Measurements from ENCODE around the gene ENO4.

Gene ENO4

DNA sequence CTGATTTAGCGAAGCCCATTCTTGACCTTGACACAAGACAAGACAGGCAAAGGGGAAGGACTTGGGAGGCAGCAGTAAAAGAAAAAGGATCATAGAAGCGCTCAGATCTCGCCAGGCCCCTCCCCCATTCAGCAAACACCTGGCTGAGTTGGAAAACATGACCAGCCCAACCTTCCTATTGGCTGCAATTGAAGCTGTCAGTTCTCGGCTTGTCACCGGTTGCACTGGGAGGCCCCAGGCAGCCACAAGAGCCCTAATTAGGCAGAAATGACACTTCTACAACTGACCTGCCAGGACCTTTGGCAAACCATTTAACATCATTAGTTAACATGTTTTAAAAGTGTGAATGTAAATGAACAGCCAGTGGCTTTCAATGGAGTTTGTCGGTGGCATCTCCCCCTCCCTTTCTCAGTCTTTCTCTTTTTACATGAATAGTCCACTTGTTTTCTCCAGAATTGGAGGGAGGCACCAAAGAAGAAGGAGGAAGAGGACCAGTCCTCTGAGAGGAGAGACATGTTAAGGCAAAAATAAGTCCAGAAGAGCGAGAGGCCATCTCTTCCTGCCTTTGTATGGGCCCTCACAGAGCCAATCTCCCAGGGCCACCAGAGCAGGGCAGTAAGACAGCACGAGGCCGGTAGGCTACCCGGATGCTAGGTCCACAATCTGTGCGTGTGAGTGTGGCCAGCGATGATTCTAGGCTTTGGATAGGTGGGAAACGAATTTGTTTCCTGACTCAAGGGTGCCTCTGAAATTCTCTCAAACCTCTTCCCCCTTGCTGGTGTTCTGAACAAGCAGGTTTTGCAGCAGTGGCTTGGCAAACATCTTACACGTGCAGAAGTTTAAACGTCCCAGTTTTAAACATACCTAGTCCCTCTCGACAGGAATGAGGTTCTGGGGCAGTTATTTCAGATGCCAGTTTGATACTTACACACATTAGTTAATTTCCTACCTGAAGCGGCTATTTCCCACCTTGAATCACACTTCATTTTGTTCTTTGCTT, 15.0 kb upstream of the ENO4 start:
- no peak for DNase-seq

DNA sequence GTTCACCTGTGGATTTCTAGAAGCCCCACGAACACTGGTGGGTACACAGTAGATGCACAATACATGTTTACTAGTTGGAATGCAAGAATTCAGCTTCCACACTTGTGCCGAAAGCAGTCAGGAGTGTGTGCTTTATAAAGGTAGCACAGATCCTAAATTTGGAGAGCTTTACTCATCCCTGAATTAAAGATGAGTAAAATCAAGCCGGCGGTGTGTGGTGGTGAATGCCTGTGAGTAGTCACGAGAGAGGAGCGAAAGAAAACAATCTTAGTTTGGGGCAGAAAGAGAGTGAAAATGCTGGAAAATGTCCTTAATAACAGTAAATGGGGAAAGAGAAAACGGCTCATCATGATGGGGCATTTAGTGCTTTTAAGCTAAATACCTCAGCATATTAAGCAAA, 13.6 kb upstream of the ENO4 start:
- no peak for DNase-seq

DNA sequence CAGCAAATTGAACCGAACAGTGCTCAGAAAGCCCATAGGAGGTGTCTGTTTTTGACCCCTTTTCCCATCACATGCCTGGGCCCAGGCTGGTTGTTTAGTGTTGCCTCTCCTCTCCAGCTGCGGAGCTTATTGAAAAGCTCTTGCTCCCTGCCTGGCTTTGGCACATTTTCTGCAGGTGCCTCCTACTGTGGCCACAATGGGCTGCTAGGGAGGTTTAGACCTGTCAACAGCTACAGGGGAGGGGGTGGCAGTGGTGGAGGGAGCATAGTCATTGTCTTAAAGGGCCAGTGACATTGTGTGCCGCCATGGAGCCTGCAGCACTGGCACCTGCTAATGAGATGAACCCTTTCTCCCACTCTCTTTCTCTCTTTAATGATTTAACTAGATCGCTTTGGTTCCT, 13.2 kb upstream of the ENO4 start:
- DNase-seq, result no peak

DNA sequence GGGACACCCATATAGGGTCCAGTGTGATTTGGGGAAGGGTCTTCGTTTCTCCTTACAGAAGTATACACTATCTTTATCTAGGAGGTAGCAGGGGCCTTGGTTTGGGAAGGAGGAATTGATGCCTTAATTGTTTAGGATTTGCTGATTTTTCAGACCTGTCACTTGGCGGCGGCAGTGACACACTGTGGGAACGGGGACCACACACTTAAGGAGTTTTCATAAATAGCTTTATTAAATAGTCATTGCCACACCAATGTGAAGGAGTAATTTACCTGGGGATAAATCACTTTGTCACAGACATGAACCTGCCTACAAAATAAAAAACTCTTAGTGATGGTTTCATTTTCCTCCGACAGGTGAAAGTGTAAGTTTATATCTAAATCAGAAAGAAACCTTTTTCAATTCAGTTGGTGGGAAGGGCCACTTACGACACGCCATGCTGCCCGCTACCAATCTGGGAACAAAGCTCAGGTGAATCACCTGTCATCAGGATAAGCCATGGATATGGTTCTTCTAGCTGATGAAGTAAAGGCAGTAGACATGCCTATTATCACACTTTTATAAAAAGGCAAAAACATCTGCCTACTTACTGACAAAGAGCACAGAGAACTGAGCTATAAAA, 12.3 kb upstream of the ENO4 start:
- DNase-seq, result no peak

DNA sequence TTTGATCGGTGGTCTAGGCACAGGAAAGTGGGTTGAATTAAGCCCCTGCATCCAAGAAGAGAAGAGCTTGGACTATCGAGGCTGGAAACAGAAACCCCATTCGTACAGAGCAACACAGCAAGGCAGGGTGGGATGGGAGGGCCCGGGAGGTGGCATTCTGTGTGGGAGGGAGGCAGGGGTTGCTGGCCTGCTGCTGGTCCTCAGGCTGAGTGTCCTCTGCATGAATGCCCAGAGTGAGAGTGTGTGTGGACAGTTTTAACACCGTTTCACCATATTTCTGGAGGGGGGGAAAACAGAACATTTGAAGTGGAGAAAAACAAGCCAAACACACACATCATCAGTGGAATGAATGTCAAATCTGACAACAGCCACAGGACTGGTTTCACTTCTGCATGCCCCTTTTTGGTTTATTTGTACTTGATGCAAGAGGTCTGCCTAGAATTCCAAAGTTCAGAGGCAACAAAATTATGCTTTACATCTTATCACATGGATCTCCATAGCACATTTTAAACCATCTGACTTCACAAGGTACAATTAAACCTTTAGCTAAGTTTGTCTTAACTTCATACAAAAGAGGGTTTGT, 11.1 kb upstream of the ENO4 start:
- no peak for DNase-seq

DNA sequence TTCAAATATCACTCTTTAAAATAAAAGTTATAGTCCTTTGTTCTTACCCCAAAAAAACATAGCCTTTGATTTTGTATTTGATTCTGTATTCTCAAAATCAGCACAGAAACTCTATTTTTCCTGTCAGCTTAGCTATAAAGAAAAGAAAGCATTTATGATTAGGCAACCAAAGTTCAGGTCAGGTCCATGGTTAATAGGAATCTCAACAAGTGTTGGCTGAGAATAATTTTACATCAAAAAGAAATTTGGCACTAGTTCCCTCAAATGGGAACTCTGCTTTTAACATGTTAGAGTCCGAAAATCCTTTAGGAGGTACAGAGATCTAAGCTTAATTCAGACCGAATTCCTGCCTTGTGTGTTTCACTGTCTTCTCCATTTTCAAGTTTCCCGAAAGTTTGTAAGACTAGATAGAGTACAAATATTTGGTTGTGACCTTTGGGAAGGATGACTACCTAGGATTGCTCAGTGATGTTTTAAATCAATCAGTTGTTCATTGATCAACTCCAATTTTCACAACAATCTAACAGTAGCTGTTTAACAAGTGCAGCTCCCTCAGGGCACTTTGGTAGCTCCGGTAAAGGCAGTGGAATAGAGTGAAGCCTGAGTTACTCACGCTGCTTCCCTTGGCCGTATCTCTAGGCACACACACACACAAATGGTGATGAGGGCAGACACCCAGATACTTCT, 8.8 kb upstream of the ENO4 start:
- DNase-seq, result no peak

DNA sequence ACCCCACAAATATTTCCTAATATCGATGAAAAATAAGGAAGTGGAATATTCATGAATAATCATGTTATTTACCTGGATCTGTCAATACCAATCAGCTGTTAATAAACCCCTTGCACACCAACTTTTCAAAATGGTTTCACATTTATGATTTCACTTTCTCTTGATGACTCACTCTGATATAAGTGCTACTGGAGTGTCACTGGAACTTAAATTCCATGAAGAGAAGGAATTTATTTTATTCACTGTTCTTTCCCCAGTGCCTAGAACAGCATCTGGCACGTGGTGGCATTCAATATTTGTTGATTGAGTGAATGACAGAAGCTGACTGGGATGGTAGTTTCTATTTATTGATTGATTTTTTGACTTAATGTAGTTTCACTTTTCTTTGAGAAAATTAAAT, 3.5 kb upstream of the ENO4 start:
- no peak for DNase-seq

DNA sequence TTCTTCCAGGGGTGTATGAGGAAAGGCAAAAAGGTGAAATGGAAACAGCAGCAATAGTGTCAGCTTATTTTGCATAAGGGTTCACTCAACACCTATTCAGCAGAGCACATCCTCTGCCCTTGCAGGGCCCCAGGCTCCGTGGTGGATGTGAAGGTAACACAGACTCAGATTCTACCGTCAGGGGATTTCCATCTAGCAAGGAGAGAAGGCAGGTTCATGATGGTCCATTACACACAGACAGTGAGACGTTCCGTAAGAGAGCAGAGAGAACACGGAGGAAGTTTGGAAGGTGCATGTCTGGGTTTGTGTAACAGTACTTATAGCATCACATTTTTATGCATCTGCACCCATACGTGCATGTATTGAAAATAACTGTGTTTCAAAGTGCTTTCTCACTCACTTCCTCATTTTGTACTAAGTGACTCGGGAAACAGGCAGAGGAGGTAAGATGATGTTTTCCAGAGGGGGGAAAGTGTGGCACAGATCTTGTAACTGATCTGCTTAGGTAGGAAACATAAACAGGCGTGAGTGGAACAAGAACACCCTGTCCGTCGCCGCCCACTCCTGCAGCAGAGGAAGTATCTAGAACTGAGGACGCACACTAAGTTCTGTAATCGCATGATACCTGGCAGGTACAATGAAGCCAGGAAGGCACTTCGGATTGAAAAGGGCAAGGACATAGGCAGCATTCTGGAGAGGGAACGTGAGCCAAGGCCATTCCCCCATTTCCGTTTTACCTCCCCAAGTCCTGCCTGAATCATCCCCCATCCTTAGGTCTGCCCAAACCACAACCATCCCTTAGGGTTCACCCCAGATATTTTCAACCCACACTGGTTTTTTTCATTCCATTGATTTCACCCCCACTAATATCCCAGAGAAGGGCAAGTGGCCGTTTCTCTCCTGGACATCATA, 1.0 kb upstream of the ENO4 start:
- no peak for DNase-seq

DNA sequence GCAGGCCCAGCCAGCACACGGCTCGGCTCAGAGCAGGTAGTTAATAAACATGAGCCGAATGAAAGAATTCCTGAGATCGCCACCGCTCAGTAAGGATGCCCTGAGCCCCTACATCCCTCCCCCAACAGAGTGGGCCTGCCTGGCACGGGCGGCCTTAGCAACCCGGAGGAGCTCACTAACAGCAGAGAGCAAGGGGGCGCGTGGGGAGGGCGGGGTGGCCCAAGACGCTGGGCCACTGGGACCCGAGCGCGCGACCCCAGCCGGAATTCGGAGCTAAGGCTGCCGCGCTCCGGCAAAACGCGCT, 403 bp upstream of the ENO4 start:
- no peak for DNase-seq

DNA sequence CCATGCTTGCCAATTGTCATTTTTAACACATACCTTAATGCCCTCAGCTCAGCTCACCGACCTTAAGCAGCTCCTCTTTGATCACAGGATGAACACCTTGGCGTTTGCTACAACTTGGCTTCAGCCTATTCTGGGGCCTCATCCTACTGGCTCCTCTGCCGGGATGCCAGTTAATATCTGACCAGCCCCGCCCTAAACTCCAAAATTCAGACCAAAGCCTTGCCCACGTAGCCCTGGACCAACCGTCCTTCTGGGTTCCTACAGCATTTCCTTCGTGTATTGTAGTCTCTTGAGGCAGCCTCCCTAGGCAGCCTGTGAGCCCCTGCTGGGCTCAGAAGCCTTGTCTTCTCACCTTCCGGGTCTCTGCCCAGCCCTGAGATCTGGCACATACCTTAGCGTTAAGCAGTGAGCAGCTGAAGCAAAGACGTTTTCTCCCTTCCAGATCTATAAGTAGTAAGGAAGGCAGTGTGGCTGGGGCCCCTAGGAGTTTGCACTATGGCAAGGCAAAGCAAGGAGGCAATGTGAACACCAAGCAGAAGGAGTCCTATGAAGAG, 836 bp downstream of the ENO4 start:
- no peak for DNase-seq

DNA sequence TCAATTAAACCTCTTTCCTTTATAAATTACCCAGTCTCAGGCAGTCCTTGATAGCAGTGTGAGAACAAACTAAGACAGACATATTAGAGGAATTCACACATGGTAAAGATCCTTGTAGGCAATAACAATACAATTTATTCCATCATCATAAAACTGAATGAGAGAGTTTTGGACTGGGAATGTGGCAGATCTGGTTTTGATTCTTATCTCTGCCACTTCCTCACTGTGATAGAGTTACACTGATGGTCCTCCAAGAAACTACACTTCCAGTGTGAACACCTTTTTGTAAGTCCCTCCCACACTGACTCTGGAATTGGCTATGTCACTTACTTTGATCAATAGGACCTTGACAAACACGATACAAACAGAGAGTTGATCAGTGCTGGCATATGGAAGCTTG, 2.9 kb downstream of the ENO4 start:
- no peak for DNase-seq

DNA sequence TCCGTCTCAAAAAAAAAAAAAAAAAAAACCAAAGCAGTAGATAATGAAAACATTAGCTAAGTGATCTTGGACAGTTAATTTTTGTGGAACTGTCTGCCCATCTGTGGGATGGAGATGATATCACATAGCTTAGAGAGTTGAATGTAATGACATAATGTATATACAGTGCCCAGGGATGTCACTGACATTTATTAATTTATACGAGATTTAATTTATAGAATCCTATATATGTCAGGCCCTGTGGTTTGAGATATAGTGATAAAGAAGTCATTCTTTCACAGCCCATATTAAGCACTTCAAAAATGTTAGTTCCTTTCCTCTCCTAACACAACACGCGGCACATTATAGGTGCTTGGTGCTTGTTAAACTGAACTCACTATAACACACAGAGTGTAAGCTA, 4.0 kb downstream of the ENO4 start:
- DNase-seq, result no peak

DNA sequence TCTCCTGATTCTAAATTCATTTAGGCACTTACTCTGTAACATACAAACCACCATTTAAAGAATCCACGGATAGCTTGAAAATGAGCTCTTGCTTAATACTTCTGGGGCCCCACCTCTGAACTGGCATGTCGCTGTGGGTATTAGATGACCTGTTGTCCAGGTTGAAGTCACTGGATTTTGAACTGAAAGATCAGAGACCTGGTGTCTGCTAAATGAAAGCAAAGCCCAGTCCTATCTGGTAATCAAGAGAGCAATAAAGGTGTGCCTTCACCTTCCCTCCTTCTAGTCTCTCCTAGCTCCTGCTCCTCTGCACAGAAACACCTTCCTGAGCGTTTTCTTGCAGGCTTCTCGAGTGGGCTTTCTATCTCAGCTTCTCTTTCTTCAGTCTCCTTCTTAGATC, 4.4 kb downstream of the ENO4 start:
- DNase-seq, result no peak

DNA sequence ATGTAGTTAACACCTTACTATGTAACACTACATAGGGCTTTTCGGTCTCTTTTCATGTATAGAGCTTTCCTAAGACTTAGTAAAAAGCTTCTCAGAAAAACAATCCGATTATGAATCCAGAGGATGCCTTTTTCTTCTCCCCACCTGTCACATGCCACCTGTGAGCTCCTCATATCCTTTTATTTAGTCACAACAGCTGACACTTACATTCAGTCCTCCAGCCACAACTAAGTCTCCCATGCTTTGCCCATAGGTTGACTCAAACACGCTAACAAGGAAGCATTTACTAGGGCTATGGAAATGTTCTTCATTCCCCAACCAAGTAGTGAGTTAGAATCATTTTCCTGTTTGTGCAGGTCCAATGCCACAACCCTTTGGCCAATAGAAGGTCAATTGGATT, 7.9 kb downstream of the ENO4 start:
- no peak for DNase-seq

DNA sequence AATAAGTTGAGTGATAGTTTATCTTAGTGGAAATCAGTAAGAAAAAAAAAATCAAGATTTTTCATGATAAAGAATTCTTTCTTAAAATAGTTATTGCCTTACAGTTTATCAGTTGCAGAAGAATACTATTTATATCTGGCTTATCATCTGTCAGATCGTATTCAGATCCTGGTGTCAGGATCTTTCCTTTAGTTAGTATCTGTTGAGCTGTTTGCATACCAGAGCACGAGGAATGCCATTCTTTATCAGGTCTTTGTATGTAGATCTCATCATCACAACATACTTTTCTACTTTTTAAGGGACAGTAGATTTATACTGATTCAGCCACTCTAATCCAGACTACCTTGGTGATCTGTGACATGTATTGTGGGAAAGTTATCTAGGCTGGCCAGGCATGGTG, 12.5 kb downstream of the ENO4 start:
- DNase-seq, result no peak

DNA sequence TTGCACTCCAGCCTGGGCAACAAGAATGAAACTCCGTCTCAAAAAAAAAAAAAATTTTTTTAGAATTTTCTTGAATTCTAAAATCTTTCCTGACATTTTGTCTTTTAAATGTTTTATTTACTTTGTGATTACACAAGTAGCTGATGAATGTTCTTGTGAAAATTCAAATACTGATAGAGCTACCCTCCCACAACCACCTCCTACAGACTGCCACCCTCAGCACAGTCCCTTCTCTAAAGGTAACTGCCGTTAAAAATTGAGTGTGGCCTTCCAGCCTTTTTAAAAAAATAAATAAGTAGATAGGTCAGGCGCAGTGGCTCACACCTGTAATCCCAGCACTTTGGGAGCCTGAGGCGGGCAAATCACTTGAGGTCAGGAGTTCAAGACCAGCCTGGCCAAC, 15.1 kb downstream of the ENO4 start:
- no peak for DNase-seq

DNA sequence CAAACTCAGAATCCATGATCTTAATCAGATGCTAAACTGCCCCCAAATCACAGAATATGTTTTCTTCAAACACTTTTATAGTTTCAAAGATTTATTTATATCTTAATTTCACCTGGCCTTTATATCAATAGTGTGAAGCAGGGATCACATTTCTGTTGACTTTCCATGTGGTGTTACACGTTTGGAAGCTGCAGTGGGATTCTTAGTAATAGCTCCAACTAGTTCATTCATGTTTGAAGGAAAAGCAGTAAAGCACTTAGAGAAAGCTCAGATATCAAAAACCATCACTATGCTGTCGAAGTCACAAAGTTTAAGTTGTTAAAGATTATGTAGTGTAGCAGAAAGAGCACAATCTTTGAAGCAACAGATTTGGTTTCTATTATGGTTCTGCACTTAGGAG, 16.8 kb downstream of the ENO4 start:
- no peak for DNase-seq

DNA sequence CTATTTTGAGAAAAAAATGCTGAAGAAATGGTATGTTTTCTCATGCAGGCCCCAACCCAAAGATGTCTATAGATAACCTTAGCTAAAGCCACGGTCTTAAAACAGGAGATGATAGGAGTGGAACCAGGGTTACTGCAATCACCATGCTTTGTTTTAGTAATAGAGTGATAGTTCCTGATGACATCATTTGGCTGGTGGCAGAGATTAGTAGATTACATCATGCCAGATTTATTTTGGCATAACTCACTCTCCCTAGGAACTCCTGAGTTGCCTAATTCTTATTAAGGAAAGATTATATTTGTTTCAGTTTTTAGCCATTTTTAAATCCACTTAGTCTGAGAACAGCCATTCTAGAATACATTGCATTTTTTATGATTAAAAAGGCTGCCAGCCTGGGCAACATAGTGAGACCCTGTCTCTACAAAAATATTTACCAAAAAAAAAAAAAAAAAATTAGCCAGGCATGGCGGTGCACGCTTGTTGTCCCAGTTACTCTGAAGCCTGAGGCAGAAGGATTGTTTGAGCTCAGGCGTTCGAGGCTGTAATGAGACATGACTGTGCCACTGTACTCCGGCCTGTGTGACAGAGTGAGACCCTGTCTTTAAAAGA, 17.8 kb downstream of the ENO4 start:
- no peak for DNase-seq

DNA sequence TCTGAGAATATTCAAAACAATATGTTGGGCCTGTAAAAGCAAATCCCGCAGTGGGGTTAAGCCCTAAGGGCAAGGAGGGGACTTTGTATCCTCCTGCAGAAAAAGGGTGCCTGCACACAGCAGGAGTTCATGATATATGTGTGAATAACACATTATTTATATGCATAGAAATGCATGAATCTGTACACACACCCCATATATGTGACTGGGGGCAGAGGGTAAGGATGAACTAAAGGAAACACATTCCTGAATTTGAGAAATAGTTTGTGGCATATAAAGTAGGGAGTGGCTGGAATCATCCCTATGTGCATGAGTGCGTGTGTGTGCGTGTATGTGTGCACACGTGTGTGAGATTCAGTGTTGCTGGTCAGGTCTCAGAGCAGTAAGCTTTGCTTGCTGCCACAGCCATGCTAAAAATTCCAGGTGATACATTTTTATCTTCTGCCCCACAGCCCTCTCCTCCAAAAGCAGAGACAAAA, 18.9 kb downstream of the ENO4 start:
- no peak for DNase-seq

DNA sequence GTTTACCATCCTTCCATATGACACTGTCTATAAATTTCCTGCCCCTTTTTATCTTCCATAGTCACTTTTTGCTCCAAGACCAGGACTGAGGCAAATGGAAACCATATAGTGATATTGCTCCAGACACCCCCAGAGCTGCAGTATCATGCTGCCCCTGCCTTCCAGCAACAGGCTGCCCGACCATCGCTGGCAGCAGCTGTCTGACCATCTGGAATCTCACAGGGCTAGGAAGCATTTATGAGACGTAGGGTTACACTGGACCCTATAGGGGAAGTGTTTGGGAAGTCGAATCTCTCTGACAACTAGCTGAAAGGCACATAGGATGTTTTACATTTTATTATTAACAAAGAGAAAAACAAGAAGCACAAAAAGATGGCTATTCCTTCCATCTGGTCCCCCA, 19.4 kb downstream of the ENO4 start:
- no peak for DNase-seq

DNA sequence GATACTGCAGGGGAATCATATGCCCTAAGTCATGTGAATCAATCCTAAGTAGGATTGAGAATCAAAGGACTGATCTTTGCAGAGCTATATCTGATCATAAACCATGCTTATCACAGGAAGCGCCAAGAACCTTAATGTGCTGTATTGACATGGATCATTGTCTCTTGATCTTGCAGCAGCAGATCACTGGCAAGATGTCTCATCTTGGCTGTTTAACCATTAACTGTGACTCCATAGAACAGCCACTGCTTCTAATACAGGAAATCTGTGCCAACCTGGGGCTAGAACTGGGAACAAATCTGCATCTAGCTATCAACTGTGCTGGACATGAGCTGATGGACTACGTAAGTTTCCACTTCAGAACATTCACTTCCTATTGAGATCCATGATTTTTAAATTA, 21.6 kb downstream of the ENO4 start:
- DNase-seq, result no peak

DNA sequence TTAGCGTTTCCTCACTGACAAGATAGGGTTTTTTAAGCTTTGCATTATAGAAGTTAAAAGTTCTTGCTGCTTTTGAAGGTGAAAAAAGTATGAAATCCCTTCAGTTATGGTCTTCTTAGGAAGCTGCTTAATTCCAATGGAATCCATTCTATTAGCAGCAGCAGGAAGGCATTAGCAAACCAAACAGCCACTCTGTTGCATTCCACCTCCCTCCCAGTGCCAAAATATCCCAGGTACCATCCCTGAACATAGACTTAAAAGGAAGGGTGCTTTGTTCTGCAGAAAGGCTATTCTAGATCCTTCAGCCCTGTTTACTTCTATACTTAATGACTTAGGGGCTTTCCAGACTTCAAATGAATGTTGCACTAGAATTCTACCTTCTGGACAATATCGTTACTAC, 23.8 kb downstream of the ENO4 start:
- DNase-seq, result no peak

Measured in SIG-M5 (cell line).